Stimulated activated CD8-positive, alpha-beta memory T cell treated with anti-CD3 and anti-CD28 coated beads, Interleukin-12 subunit alpha, Interleukin-12 subunit beta, amount 100 ng/mL, for 24 hours (primary cell): Measurements from ENCODE around the gene IL1R1.
"Not testable (repeated sequence)": the region's sequence is repeated elsewhere in the genome, so short reads cannot be mapped to it uniquely, and the experiment has no call there.

Experiments used
- DNase-seq: peaks from one replicate; pipeline ENCODE4 v3.0.0-alpha.2; 2020; ENCODE audit errors: extremely low read depth

The IL1R1 gene

GRCh38 chr2:102110596-102111334 lies 31.8 kb upstream of the IL1R1 start:
- DNase-seq = no peak

GRCh38 chr2:102111823-102112222 lies 30.7 kb upstream of the IL1R1 start:
- DNase-seq = no peak

- DNase-seq = no peak
These were observed 30.3 kb upstream of the IL1R1 start for GRCh38 chr2:102112271-102112670.

- no peak for DNase-seq
These were observed 29.6 kb upstream of the IL1R1 start for GRCh38 chr2:102112692-102113665.

GRCh38 chr2:102114290-102114721 lies 28.2 kb upstream of the IL1R1 start:
- DNase-seq = no peak

- no peak for DNase-seq
These were observed 27.6 kb upstream of the IL1R1 start for GRCh38 chr2:102114851-102115497.

- DNase-seq = no peak
These were observed 25.7 kb upstream of the IL1R1 start for GRCh38 chr2:102116630-102117471.

GRCh38 chr2:102117472-102117858 lies 25.1 kb upstream of the IL1R1 start:
- DNase-seq = no peak

GRCh38 chr2:102119255-102119654 lies 23.3 kb upstream of the IL1R1 start:
- DNase-seq = no peak

- DNase-seq = no peak
These were observed 22.3 kb upstream of the IL1R1 start for GRCh38 chr2:102120261-102120660.

GRCh38 chr2:102120701-102121159 lies 21.8 kb upstream of the IL1R1 start:
- no peak for DNase-seq

- no peak for DNase-seq
These were observed 20.4 kb upstream of the IL1R1 start for GRCh38 chr2:102122115-102122514.

GRCh38 chr2:102122909-102123308 lies 19.6 kb upstream of the IL1R1 start:
- no peak for DNase-seq

- DNase-seq = not testable (repeated sequence)
These were observed 18.1 kb upstream of the IL1R1 start for GRCh38 chr2:102124421-102124820.

- DNase-seq = no peak
These were observed 16.4 kb upstream of the IL1R1 start for GRCh38 chr2:102126169-102126568.

- no peak for DNase-seq
These were observed 15.9 kb upstream of the IL1R1 start for GRCh38 chr2:102126660-102127059.

- DNase-seq = no peak
These were observed 13.5 kb upstream of the IL1R1 start for GRCh38 chr2:102129082-102129481.

GRCh38 chr2:102129951-102130646 lies 12.4 kb upstream of the IL1R1 start:
- DNase-seq = no peak

GRCh38 chr2:102130647-102130991 lies 11.9 kb upstream of the IL1R1 start:
- DNase-seq = no peak

GRCh38 chr2:102131564-102131963 lies 11.0 kb upstream of the IL1R1 start:
- DNase-seq = no peak

GRCh38 chr2:102137138-102137537 lies 5.4 kb upstream of the IL1R1 start:
- DNase-seq = no peak
